OCI-LY7 (cell line): Measurements from ENCODE around the gene XPO4.

Experiments
- EZH2phosphoT487 ChIP-seq: fragments of 200-600 bp; sonication (generic); IDR thresholded peaks from 2 replicates; pipeline ENCODE4 v1.6.1; 2018; ENCODE audit warnings: low read depth, borderline replicate concordance, mild to moderate bottlenecking, mixed run types, antibody characterized with exemption, low read length, moderate library complexity, mixed read lengths
- TF ChIP-seq, protein P1 (sequence below): fragments of 200-600 bp; sonication (generic); conservative IDR thresholded peaks from 2 replicates; pipeline ENCODE4 v1.5.1; 2014; ENCODE audit warnings: mild to moderate bottlenecking, antibody characterized with exemption, low read length, moderate library complexity, mixed read lengths

DNA sequence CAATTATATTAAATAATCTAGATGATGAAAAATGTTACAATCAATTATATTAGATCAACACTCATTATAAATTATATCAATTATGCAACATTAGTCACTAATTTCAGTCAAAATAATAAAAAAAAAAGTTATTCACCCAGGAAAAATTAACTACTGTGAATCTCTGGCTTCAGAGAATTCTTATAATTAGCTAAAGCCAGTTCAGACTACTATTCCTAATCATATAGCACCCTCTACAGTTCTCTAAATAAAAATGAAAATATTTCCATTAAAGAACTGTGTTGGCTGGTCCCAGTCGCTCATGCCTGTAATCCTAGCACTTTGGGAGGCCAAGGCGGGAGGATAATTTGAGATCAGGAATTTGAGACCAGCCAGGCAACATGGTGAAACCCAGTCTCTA, 33.0 kb downstream of the XPO4 start:
- TF ChIP-seq, protein P1, sequence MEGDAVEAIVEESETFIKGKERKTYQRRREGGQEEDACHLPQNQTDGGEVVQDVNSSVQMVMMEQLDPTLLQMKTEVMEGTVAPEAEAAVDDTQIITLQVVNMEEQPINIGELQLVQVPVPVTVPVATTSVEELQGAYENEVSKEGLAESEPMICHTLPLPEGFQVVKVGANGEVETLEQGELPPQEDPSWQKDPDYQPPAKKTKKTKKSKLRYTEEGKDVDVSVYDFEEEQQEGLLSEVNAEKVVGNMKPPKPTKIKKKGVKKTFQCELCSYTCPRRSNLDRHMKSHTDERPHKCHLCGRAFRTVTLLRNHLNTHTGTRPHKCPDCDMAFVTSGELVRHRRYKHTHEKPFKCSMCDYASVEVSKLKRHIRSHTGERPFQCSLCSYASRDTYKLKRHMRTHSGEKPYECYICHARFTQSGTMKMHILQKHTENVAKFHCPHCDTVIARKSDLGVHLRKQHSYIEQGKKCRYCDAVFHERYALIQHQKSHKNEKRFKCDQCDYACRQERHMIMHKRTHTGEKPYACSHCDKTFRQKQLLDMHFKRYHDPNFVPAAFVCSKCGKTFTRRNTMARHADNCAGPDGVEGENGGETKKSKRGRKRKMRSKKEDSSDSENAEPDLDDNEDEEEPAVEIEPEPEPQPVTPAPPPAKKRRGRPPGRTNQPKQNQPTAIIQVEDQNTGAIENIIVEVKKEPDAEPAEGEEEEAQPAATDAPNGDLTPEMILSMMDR: peak; percentile 43; the same call in 1 of the 2 replicates
- no peak for TF ChIP-seq EZH2phosphoT487
